Heart left ventricle (tissue), 13 donors: ENCODE results near the gene CLRN3.
A peak's percentile ranks its signal among the peaks of the same experiment; 100 is the strongest.

Source experiments
- CTCF ChIP-seq, 12 donors: fragments of 200-600 bp; sonication (generic) in 4 of 12; IDR thresholded peaks; one replicate each; pipeline versions ENCODE4 v1.5.0 to v1.8.0; 2018 to 2022; ENCODE audit warnings: antibody characterized with exemption in 12 of 12, mild to moderate bottlenecking in 5 of 12
- POLR2A ChIP-seq, 2 donors: fragments of 450-650 bp; IDR thresholded peaks; one replicate each; pipeline ENCODE4 v1.6.1; 2017; ENCODE audit warnings: antibody characterized with exemption in 2 of 2, mild to moderate bottlenecking in 2 of 2, moderate library complexity in 2 of 2
- donor health status: ischemic (EF 13 %, LVEDD 7.1; RV severe dilation, severe dysfunction).
- donor health status: DM: no; HTN: yes; CAD: no.
- donor health status: DM: no; HTN: no; CAD: no.
- donor health status: ischemic (EF 25% LVEDD 6.9; RV normal size, moderate dysfunction).
- donor health status: ischemic (EF 25% LVEDD 5.7; RV mildly dilated, moderate dysfunction).
- donor health status: ischemic (EF 35%, LVEDD 5.7; RV mildly dilated, moderate dysfunction).
- donor health status: nonischemic (EF 11% LVEDD 7.7; RV severe dilation, severe dysfunction).
- donor health status: DM: yes; HTN: yes; CAD: no.
- donor health status: PGD.
- donor health status: ischemic (EF 29% LVEDD 5.4; RV normal size, mild dysfunction).
- donor health status: nonischemic (EF 23%, LVEDD 6.1; RV moderate dilation, normal function).

DNA sequence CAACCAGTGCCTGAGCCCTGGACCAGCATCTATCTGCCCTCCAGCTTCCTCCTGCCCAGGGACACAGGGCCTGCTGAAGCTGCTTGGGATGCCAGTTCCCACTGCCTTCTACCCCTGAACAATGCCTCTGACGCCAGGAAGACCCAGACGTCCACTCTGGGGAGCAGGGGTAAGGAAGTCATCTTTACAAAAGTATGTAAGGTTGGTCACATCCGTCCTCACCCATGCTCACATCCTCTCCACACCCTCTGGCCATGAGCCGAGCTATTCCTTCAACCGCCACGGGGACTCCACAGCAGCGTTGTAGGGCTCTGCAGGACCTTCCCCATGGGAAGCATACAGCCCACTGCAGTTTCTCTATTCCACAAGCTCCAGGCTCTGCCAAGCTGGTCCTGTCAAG lies 58.5 kb downstream of the CLRN3 start:
- TF ChIP-seq POLR2A (IDR thresholded peaks at IDR 0.05) (no peak), CTCF (IDR thresholded peaks at IDR 0.05) (peak in 2 of 12 donors; percentile 7 to 17)
